ENCODE measurements around the gene GNG11.

- no peak for TF ChIP-seq CTCF (conservative IDR thresholded peaks at IDR 0.05)
- TF ChIP-seq EZH2 (IDR thresholded peaks at IDR 0.05; ENCODE audit: low read depth) = no peak
Observed at GRCh38 chr7:93938293-93938692, 16.8 kb downstream of the GNG11 start.
